HG03354 (cell line): Measurements from ENCODE around the gene RALGAPA2.

ENCODE experiments used
- ATAC-seq: cut with Tn5 transposase; IDR thresholded peaks from one replicate; pipeline ENCODE4 v1.9.1; 2021; ENCODE audit warnings: mild to moderate bottlenecking; ENCODE audit not compliant: unreplicated experiment, poor library complexity, severe bottlenecking

The RALGAPA2 gene

DNA sequence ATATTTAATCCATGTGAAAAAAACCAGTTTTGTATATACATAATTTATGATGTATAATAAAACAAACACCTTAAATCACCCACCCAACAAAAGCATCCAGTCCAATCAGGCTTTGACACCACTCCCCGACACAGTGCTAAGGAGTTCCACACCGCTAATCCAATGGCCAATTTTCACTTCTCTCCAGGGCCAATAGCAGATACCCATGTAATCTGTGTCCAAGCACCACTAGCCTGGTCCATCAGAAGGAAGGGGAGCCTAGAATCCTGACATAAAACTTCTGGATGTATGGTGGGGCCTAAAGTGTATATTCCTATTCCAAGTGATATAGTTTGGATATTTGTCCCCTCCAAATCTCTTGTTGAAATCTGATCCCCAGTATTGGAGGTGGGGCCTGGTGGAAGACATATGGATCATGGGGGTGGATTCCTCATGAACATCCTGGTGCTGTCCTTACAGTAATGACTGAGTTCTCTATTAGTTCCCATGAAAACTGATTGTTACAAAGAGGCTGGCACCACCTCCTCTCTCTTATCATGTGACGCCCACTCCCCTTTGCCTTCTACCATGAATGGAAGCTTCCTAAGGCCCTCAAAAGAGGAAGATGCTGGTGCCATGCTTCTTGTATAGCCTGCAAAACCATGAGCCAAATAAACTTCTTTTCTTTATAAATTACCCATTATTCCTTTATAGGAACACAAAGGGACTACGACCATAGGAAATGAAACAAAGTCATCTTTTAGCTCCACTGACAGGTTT, 20.8 kb downstream of the RALGAPA2 start:
- ATAC-seq = peak; percentile 49

DNA sequence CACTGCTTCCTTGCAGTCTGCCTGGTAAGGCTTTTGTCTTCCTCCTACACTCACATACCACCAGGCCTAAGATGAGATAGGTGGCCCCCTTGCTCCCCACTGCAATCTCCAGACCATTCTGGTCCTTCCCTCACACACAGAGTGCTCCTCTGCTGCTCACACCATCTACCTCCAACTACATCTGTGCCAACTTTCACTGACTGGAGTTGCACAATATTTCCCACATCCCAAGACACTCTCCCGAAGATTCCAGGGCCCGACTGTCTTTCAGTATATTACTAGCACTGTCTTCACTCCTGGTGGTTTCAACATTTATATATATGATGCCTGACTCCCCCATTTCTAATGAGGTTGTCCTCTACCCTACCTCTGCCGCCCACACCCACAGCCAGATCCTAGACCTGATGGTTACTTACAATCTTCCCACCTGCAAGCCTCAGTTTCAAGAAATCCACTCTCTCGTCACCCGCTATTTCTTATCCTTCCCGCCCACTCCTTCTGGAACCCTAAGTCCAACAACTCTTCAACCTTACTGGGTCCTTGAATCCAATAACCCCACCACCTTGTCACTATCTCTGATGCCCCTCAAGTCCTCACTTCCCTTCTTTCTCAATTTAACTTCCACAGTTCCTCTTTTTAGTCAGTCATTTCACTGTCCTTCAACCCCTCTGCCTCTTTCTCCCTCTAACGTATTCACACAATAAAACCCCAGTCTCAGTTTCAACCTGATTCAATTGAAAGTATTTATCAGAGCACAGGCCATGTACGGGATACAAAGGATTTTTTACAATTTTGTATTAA, 21.6 kb downstream of the RALGAPA2 start:
- ATAC-seq = peak; percentile 72

DNA sequence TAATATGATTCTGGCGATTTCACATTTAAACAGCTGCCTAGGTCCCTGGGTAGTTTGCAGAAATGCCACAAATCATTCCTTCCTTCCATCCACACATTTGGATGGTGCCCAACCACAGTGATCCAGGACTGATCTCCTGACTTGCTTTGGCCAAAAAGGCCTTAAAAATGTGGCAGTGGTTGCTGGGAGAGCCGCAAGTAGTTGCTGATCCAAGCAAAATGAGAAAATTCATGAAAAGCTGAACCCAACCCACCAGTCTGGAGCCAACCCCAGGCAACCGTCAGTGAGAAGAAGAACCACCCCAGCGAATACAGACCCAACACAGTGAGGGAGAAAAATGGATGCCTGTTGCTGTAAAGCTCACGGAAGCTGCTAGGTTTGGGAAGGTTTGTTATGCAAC, 25.1 kb downstream of the RALGAPA2 start:
- ATAC-seq = no peak

DNA sequence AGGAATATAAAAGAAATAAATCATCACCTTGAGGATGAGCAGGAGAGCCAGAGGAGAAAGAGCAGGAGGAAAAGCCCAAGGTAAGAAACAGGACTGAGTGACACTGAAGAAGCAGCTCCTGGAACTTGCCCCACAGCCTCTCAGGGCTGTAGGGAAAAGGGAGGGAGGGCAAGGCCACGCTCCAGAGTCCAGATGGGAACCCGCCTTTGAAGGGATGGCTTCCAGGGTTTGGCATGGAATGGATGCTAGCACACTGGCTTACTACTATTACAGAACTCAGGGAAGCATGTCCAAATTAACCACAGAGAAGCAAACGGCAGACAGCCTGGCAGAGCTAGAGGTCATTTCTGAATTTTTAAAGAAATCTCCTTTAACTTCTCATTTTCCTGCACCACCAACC, 26.8 kb downstream of the RALGAPA2 start:
- ATAC-seq = no peak

GRCh38 chr20:20683481-20684321, 28.7 kb downstream of the RALGAPA2 start:
- no peak for ATAC-seq

- ATAC-seq = no peak
Measured at GRCh38 chr20:20683020-20683419, 29.4 kb downstream of the RALGAPA2 start.

DNA sequence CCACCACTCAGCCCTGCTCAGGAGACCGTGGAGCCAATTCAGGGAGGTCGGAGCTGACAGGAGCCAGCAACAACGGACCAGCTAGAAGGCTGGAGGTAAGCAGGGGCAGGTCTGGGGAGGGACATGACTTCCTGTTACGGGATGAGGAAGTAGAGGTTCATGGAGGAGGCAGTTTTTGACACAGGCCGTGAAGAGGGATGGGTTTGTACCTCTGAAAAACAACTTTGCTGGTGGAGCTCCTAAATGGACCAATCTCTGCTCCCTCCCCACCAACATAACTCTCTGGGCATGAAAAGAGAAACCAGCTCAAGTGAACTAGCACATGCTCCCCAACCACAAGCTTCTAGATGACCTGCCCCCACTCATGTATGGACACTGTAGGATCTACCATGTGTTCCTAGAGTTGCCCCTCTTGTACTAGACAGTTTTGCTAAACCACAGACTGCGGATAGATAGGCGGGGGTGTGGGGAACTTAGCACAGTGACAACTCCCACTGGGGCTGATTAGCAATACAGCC, 31.4 kb downstream of the RALGAPA2 start:
- no peak for ATAC-seq

- no peak for ATAC-seq
Measured at GRCh38 chr20:20679316-20679715, 33.1 kb downstream of the RALGAPA2 start.

- no peak for ATAC-seq
Measured at GRCh38 chr20:20677186-20677585, 35.3 kb downstream of the RALGAPA2 start.

DNA sequence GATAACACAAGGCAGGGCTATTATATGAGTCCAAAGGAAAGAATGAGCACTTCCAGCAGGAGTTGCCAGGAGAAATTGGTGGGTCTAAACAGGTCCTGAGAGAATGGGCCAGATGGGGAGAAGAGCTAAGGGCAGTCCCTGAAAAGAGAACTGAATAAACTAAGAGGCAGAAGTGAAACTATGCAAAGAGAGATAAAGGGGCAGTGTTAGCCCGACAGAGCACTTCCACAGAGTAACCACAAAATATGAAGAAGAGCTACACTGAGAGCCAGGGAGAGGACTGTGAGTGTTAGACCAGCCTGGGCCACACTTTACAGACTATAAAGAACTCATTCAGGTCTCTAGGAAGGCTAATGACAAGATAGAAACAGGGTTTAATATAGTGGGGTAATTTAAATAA, 43.8 kb downstream of the RALGAPA2 start:
- peak; percentile 99 for ATAC-seq

- ATAC-seq = no peak
Measured at GRCh38 chr20:20666359-20666758, 46.1 kb downstream of the RALGAPA2 start.

DNA sequence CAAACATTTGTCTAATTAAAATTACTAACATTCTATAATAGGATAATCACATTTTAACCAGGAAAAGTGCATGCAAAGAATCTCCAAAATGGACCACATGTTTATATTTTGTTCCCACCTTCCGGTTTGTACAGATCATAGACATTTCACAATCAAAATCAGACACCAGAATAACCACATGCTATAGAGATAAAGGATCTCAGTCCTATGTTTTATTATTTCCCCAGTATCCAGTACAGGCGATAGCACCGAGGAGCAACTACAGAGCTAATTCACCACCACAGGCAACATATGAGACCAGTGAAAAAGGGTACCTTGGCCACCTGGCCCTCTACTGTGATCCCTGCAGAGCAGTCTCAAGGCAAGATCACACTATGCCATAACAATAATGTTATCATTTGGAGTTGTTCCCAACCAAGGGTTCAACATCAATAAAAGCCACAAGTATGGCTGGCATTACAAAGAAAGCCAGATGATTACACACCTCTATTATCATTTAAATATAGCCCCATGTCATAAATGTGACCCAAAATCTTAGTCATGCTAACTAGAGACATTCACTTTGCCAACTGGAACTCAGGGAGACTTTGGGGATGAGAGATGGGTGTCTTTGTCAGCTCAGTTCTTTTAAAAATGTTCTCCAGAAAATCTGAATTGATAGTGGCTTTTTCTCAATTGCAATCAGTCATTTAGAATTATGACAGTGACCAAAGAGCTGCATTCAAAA, 46.7 kb downstream of the RALGAPA2 start:
- ATAC-seq = no peak

DNA sequence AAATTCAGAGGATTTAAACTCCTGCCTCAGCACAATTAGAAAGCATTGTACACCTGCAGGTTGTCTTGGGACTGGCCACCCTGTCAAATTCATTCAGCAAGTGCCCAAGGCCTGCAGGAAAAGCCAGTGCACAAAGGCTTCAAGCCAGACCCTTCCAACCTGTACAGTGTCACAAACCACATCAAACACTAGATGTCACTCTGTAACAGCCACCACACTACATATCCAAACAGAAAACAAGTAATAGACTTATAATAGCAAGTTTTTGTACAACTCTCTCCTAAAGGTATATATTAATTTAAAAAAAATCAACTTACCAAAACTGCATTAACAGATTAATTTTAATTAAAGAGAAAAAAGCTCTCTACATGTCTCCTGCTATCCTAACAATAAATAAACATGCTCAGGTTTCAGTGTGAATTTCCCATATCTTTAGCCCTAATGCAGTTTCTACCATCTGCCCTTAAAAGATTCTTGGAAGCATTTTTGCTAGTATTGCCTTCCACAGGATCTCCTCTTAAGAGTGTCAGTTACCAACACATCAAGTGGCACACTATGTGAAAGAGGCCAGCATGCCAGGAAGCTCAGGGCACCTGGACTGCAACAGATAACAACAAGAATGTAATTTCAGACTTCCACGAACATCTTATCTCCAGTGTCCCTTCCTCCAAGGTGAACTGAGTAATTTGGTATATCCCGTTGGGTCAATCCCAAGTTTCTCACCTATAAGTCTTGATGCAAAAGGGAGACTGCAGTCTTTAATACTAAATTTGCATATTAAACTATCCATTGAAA, 47.5 kb downstream of the RALGAPA2 start:
- ATAC-seq = no peak

- no peak for ATAC-seq
Measured at GRCh38 chr20:20663841-20664240, 48.6 kb downstream of the RALGAPA2 start.

- ATAC-seq = no peak
Measured at GRCh38 chr20:20658871-20659431, 53.5 kb downstream of the RALGAPA2 start.

DNA sequence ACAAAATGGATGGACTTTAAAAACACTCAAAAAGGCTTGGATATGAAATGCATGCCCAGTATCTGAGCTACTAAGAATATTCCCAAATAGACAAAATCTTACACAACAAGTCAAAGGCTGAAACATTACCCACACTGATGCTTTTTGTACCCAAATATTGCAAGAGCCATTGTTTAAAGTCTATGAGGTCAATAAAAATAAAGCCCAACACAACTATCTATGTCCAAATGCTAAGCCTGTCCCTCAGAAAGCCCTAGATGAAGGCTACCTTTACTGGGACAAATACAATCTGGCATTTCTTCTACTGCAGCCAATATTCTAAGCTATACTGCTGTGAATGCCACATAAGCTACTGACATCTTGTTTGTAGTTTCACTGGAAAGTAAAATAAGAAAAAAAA, 54.3 kb downstream of the RALGAPA2 start:
- ATAC-seq = no peak

DNA sequence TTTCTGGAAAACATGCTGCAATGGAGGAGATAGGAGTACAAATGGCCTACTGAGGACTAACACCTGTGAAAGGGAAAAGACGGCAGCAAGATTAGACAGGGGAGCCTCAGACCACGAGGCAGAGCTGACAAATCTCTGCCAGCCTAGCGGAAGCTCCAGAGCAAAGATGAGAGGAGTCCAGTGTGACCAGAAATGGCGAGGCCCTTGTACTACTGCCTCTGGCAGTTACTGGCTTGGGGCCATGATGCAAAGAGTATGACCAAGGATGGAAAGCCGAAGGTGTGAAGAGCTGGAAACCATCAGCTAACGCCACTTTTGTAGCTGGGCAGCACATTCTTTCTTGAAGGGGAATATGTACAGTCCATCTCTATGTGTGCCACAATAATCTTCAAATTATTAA, 55.4 kb downstream of the RALGAPA2 start:
- no peak for ATAC-seq

DNA sequence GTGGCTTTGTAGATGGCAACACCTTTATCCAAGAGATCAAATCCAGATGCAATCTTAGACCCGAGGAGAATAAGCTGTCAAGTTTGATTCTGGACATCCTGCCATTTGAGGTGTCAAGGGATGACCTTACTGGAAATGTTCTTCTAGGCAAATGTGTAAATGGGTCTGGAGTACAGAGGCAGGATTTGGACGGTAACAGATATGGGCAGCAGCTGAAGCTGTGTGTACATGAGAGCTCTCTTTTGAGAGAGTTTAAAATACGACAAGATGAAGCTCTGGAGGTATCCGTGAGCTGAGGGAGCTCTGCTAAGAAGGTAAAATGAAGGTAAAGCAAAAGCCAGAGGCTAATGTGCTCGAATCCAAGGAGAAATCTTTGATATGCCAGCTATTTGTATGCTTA, 56.6 kb downstream of the RALGAPA2 start:
- ATAC-seq = no peak
